Mesenteric fat pad (tissue), 1 donor: ENCODE data around the gene UBTD1. TPM values are rescaled to one million over a fixed set of nuclear protein-coding genes. Genes with fewer than 3 reads are reported as not detected.
"Not testable (repeated sequence)": the region's sequence is repeated elsewhere in the genome, so short reads cannot be mapped to it uniquely, and the experiment has no call there.

ENCODE experiments used
- DNase-seq: peaks from one replicate; pipeline ENCODE4 v3.0.0-alpha.2; 2020; ENCODE audit warnings: low spot score
- total RNA-seq: library from RNA; stranded (reverse); fragmentation: NEBNext Ultra II Directional; extraction: Animal tissue kit (Norgen Biotek cat#: 25700); gene quantifications from one replicate; pipeline ENCODE4 v1.2.1, GENCODE V29; 2021
- donor health status: DM: yes; HTN: yes; CAD: no.

Gene UBTD1
- total RNA-seq, 1 donor from 2014 or later: 19.9 TPM

- no peak for DNase-seq
Observed at GRCh38 chr10:97514344-97514743, 15.6 kb downstream of the UBTD1 start.

DNA sequence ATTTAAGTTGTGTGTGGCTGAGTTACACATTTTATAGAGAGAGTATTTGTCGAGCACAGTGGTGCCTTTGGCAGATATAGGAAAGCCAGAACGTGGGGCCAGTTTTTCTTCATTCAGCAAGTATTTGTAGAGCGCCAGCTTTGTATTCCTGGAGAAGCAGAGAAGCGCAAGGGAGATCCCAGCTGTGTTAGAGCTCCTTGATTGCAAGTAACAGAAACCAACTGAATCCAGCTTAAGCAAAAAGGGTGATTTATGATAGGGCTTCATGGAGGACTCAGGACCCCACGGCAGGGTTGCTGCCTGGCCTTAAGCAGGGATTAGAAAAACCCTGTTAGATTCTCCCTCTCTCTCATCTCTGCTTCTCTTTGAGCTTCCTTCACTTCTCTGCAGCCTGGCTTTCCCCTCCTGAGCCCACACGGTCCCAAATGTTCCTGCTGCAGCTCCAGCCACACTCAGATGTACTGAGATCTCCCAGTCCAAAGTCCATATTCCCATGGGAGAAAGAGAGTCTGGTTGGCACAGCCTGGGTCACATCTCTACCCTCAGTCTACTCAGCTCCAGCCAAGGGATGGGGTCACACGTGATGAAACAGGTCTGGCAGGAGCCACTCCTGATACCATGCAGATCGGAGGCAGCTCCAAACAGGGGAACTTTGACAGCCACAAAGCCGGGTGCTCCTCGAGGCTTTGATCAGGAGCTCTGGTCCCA is 16.7 kb downstream of the UBTD1 start:
- no peak for DNase-seq

- no peak for DNase-seq
Observed at GRCh38 chr10:97517096-97517750, 18.5 kb downstream of the UBTD1 start.

- DNase-seq: no peak
Observed at GRCh38 chr10:97517778-97518300, 19.1 kb downstream of the UBTD1 start.

- no peak for DNase-seq
Observed at GRCh38 chr10:97518301-97519043, 19.7 kb downstream of the UBTD1 start.

GRCh38 chr10:97519342-97519741 is 20.6 kb downstream of the UBTD1 start:
- DNase-seq: no peak

- DNase-seq: no peak
Observed at GRCh38 chr10:97520520-97520919, 21.8 kb downstream of the UBTD1 start.

- no peak for DNase-seq
Observed at GRCh38 chr10:97520978-97521761, 22.4 kb downstream of the UBTD1 start.

- DNase-seq: no peak
Observed at GRCh38 chr10:97522071-97522470, 23.3 kb downstream of the UBTD1 start.

DNA sequence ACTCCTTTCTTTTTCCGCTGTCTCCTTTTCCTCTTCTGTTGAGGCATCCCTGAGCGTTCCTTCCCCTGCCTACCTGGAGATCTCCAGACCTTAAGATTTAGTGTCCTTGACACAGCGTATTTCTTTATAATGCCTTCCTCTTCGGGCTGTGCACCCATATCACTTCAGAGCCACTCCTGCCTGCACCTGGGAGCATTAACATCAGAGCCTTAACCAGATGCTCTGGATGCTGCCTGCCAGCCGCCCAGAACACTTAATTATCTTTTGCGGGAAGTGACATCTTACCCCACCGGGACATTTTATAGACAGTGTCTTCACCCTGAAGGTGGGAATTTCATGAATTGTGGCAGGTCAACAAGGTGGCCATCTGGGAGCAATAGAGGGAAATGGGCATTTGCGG is 24.2 kb downstream of the UBTD1 start:
- no peak for DNase-seq

DNA sequence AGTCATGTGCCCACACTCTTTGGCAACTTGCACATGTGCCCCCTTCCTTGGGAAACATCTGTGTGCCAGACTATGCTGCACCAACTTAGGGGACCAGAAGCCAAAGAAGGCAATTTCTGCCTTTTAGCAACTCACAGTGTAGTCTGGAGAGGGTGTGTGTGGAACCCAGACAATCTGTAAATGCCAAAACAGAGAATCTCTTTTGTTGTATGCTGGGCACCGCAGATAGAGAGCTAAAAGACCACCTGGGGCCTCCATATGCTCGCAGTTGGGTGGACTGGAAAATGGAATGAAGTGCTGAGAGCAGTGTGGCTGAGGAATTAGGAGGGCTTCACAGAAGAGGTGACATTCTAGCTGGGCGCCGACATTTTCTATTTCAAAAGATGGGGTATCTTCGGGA is 26.4 kb downstream of the UBTD1 start:
- DNase-seq: no peak

DNA sequence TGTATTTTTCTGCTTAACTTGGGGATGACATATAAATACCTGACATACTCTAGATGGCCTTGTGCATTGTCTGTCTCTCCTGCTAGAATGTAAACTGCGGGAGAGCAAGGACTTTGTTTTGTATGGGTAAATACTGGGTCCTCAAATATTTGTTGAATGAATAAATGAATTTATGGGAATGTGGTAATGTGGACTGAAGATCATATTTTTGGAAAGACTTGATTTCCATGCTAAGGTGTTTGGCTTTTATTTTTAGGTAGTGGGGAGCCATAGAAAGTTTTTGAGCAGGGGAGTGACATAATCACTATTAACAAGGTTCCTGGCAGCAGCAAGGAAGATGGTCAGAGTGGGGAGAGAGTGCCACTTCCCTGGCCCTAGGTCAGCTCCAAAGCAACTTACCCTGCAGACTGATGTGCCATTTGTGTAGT is 27.0 kb downstream of the UBTD1 start:
- DNase-seq: no peak

GRCh38 chr10:97528876-97529275 is 30.2 kb downstream of the UBTD1 start:
- DNase-seq: not testable (repeated sequence)

- DNase-seq: no peak
Observed at GRCh38 chr10:97529685-97530465, 31.2 kb downstream of the UBTD1 start.

GRCh38 chr10:97531401-97531986 is 32.8 kb downstream of the UBTD1 start:
- DNase-seq: no peak

DNA sequence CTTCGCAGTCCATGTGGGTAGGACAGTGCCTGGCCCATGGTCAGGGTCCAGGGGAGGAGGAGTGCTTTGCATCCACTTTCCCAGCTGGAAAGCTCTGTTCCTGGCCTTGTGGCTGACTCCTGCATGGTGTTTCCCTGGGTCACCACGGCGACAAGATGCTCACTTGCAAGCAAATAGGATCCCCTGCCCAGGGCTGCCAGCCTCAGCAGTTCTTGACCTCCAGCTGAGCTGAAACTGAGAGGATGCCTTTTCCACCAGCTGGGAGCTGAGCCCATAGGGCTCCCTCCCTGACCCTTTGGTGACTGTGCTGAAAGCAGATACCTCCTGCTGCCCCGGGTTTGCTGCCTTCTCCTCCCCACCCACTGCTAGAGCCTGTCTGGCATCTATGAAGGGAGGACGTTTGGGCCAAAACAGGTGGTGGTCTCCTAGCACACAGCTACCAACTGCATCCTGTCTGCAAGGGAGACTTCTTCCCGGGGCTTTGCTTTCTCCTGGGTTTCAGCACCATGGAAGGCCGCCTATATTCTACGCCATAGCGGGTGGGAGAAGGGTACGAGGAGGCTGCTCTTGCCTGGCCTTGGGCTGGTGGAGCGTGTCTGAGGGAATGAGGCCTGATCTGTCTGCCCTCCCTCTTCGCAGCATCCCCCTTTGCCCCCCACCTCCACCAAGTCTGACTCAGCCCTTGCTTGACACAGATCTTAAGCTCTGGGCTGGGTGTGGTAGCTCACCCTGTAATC is 34.4 kb downstream of the UBTD1 start:
- no peak for DNase-seq

GRCh38 chr10:97533888-97534287 is 35.2 kb downstream of the UBTD1 start:
- DNase-seq: no peak

DNA sequence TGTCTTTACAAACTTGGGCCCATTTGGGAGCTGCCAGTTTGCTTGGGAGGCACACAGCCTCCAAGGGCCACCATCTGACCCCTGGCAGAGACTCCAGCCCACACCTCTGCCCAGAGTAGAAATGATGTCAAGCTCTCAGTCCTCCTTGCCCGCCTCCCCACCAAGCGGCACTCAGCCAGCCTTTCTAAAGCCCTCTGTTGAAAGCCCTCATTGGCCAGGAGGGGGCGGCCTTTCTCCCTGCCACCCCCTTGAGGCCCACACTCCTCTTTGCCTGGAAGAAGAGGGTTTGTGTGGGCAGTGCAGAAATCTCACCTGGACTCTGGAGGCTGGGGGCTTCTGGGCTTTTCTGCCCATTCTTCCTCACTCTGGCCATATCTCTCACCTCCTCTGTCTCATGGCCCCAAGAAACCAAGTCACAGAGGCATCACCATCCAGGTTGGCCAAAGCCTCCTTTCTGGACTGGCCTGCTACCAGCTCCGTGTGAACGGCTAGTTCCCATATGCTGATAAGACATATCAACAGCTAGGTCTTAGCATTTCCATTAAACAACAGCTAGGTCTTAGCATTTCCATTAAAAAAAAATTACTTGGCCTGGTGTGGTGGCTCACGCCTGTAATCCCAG is 36.1 kb downstream of the UBTD1 start:
- no peak for DNase-seq
